HG02759 (cell line): ENCODE measurements around the gene PPA2.

ENCODE experiments used
- ATAC-seq: cut with Tn5 transposase; IDR thresholded peaks from one replicate; pipeline ENCODE4 v1.9.1; 2021; ENCODE audit warnings: mild to moderate bottlenecking, moderate library complexity; ENCODE audit not compliant: unreplicated experiment

Gene PPA2

DNA sequence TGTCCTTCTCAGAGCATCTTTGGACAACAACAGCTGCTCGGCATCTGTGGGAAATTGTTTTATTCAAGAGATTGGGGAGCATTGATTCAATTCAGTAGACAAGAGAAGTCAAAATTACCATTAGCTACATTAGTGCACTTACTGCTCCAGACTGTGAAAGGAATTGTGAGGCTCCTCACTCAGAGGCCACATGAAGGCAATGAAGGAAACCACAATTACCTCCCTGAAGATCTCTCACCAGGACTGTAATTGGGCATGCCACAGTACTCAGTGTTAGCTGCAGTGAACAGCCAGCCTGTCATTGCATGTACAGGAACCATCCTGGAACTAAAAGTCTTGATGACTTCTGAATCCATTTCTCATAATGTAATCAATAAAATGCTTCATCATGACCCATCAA, 144.8 kb downstream of the PPA2 start:
- no peak for ATAC-seq

GRCh38 chr4:105327956-105328355, 145.9 kb downstream of the PPA2 start:
- no peak for ATAC-seq

DNA sequence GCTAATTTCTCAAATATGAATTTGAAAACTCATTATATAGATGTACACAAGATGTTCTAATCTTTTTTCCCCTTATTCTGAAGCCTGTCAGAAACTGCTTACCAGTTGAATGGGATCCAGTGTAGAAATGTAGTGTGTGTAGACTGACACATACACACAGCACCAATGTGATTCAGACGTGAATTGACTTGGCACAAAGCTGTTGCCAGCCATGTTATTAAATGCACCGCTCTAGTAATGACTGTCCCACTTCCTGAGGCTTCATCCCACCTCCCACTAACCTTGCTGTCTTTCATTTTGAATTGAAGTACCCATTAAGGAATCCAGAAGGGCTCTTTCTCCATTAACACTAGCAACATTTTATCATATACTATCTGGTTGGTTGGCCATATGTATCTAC, 146.6 kb downstream of the PPA2 start:
- ATAC-seq: no peak
